NCI-H187 (cell line): ENCODE results near the gene SPDYC.

Experiments
- DNase-seq, 2 experiments: peaks; one replicate each; lab custom pipeline; 2025; lab: John Stamatoyannopoulos, UW

Gene SPDYC

DNA sequence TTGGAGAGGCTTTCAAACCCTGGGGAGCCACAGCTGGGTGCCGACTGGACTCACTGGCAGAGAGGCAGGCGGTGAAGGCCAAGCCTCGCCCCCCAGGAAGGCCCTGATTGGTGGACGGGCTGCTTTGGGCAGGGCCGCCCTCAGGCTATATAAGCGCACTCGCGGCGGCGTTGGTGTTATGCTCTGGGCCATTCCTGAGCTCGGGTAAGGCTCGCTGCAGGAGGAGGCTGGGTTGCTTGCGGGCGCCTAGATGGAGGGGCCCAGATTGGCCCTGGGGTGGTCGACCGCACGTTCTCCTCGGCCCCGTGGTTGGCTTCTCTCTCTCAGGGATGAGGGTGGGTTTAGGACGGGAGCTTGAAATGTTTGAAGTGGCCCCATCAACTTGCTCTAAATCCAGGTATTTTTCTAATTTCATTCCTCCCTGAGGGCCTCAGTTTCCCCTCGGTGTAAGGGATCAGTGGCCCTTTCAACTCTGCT is at the start of gene SPDYC:
TSS of gene SPDYC (plus strand) at position 176 of the 477 bp plus-strand sequence. CDS start 1,125 bp downstream, outside the sequence.
- no peak for DNase-seq

GRCh38 chr11:65120831-65121230 is 49.2 kb upstream of the SPDYC start:
- no peak for DNase-seq

- no peak for DNase-seq
Observed at GRCh38 chr11:65121447-65121864, 48.6 kb upstream of the SPDYC start.

DNA sequence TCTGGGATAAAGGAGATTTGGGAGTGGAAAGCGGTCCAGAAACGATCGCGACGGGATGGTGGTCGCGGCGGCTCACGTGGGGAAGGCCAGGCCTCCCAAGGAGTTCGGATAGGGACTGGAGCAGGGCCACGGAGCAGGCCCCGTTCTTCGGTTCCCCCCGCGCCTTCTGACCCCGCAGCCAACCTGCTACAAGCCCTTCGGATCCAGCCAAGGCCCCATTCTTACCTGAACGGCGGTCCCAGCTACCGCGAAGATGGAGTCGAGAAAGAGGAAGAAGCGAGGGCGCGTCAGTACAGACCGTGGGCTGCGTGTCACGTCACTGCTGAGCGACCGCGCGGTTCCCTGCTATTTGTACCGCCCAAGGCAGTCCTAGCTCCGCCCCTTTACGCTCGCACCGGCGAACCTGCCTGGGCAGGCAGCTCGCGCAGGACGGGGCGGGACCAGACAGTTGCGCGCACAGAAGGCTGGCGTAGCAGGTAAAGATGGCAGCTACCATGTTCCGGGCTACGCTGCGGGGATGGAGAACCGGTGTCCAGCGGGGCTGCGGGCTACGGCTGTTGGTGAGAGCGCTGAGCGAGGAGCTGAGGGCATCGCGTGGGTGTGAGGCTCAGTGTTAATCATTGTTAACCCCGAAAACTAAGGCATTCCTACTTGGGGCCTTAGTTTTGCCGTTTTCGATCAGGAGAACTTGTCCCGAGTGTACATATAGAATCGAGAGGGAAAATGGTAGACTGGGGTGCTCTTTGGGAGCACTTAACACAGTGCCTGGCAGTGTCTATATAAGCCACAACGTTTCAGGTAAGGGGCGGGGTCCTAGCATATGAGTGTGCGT is 48.0 kb upstream of the SPDYC start, which contains the start of the genes FAU and MRPL49:
TSS of gene FAU (minus strand) at position 270 of the 832 bp plus-strand sequence. CDS start 321 bp downstream, outside the sequence.
TSS of gene MRPL49 (plus strand) at position 457 of the 832 bp plus-strand sequence. CDS start at position 483, 26 bp downstream.
- peak; percentile 88 to 97 for DNase-seq

GRCh38 chr11:65124480-65125196 is 45.4 kb upstream of the SPDYC start:
- no peak for DNase-seq

- DNase-seq = no peak
Observed at GRCh38 chr11:65125197-65126056, 44.6 kb upstream of the SPDYC start.

DNA sequence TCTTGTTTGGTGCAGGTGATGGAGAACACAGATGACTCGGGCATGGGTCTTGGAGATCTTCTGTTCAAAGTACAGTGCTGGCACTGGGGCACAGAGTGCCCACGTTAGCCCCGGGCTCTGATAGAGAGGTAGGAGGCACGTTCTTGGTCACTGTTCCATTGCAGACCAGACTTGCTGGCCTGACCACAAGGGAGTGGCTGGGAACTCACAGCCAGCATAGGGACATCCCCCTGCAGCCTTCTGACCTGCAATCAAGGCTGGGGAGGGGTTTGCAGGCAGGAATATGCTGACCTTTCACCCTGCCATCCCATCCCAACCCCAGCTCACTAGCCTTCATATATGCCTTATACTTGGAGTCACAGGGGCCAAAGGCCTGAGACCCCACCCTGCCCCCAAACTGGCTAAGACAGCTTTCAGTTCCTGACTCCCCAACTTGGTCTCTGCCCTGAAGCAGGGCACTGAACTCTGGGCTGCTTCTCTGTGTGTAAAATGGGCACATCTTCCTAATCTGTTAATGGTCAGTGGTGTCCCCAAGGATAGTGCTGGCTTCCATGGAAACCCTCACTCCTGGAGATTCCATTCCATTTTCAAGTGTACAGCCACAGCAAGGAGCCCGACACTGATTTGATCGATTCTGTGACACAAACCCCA is 43.3 kb upstream of the SPDYC start:
- DNase-seq = no peak

- DNase-seq = no peak
Observed at GRCh38 chr11:65127473-65128181, 42.4 kb upstream of the SPDYC start.

DNA sequence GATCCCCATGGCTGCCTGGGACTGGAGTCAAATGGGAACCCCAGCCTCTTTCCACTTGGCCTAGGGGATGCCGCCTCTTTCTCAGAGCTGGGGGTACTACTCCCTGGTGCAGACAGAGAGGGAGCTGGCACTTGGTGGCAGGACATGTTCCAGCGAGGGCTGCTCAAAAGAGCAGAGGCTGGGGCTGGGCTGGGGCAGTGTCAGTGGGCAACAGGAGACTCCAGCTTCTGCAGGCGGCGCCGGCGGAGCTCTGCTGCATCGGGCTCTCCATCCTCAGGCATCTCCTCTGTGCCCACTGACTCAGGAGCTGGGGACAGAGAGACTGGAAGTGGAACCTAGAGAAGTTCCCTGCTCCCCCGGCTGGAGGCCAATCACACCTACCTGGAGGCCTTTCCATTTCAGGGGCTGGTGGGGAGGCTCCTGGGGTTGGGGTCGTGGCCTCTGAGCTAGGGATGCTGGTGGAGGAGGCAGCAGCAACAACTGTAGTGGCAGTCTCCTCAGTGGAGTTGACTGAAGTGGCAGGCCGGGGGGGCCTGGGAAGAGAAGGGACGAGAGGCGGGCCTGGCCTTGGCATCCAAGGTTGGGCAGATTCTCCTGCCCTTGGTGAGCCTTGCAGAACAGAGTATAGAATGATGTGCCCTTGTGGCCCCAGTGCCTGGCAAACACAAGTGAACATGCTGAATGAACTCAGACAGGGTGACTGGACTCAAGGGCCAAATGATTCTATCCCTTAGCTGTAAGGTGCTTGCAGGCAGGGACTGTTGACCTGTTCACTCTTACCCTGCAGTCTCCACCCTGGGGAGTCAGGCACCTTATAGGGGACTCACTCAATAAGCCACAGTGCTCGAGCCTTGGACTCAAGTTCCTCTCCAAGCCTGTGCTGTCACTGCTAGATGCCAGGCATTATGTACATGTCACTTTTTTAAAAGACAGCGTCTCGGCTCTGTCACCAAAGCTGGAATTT is 41.6 kb upstream of the SPDYC start:
- no peak for DNase-seq

- no peak for DNase-seq
Observed at GRCh38 chr11:65129649-65130441, 40.2 kb upstream of the SPDYC start.

- DNase-seq = no peak
Observed at GRCh38 chr11:65130631-65131416, 39.2 kb upstream of the SPDYC start.

DNA sequence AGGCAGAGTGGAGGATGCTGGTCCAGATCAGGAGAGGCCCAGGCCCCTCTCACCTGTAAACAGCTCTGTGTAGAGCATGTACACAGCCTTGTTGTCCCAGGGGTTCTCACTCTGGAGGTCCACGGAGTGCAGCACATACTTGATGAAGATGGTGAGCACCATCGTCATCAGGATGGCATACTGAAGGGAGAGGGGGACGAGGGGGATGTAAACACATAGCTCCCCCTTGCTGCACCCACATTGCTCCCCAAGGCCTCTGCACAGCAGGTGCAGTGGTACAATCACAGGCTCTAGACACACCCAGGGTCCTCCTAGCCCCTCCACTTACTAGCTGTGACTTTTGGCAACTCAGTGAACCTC is 38.6 kb upstream of the SPDYC start:
- no peak for DNase-seq

- DNase-seq = no peak
Observed at GRCh38 chr11:65131895-65132237, 38.2 kb upstream of the SPDYC start.

GRCh38 chr11:65132238-65132987 is 37.6 kb upstream of the SPDYC start:
- no peak for DNase-seq

GRCh38 chr11:65132988-65133700 is 36.9 kb upstream of the SPDYC start:
- DNase-seq = no peak

- DNase-seq = no peak
Observed at GRCh38 chr11:65133724-65134123, 36.3 kb upstream of the SPDYC start.
